RWPE2 (cell line): Measurements from ENCODE around the gene GDNF.

Source experiments
- ATAC-seq: fragments of 200-7000 bp; cut with Tn5 transposase; 3 replicates; pipeline ENCODE4 v1.9.1; 2021; ENCODE audit warnings: low read depth
- DNase-seq: peaks from one replicate; pipeline ENCODE4 v3.0.0-alpha.2; 2020; ENCODE audit warnings: low spot score
- H3K27ac ChIP-seq: fragments of 450-650 bp; 2 replicates; pipeline ENCODE4 v1.5.1; 2017; ENCODE audit warnings: mild to moderate bottlenecking; ENCODE audit not compliant: poor library complexity, severe bottlenecking
- H3K27me3 ChIP-seq: fragments of 250-450 bp; sonication (Bioruptor Pico); 2 replicates; pipeline ENCODE4 v1.5.1; 2021; ENCODE audit warnings: mild to moderate bottlenecking, moderate library complexity; ENCODE audit not compliant: insufficient read depth, poor library complexity, severe bottlenecking
- H3K36me3 ChIP-seq: fragments of 250-450 bp; sonication (Bioruptor Pico); 2 replicates; pipeline ENCODE4 v1.5.1; 2020; ENCODE audit warnings: low read depth, mild to moderate bottlenecking, moderate library complexity
- H3K4me1 ChIP-seq: fragments of 250-450 bp; sonication (Bioruptor Pico); 2 replicates; pipeline ENCODE4 v1.5.1; 2021; ENCODE audit warnings: mild to moderate bottlenecking, moderate library complexity; ENCODE audit not compliant: insufficient read depth, poor library complexity, severe bottlenecking
- H3K4me3 ChIP-seq: fragments of 250-450 bp; sonication (Bioruptor Pico); 2 replicates; pipeline ENCODE4 v1.5.1; 2021; ENCODE audit warnings: mild to moderate bottlenecking, moderate library complexity; ENCODE audit not compliant: severe bottlenecking
- H3K9me3 ChIP-seq: fragments of 250-450 bp; sonication (Bioruptor Pico); 2 replicates; pipeline ENCODE4 v1.5.1; 2021; ENCODE audit warnings: mild to moderate bottlenecking, moderate library complexity; ENCODE audit not compliant: severe bottlenecking
- CTCF ChIP-seq: fragments of 450-650 bp; IDR thresholded peaks from one replicate; pipeline ENCODE4 v1.5.1; 2017; ENCODE audit warnings: mild to moderate bottlenecking, moderate library complexity; ENCODE audit not compliant: poor library complexity, severe bottlenecking

The GDNF gene

GRCh38 chr5:37773809-37774208, 66.0 kb downstream of the GDNF start:
- Histone ChIP-seq H3K27me3 (no peaks in the 10 kb centered on the region), H3K9me3 (peaks cover 5% of the 10 kb centered on the region), H3K27ac (no peak overlapping the region), H3K4me1 (peaks cover 15% of the 10 kb centered on the region), H3K4me3 (no peak overlapping the region), H3K36me3 (no peaks in the 10 kb centered on the region)
- DNase-seq (no peak), ATAC-seq (no peak)
- no peak for TF ChIP-seq CTCF

GRCh38 chr5:37772255-37772654, 67.6 kb downstream of the GDNF start:
- no peak for TF ChIP-seq CTCF
- peaks cover 15% of the 10 kb centered on the region for H3K4me1 ChIP-seq
- H3K4me3 ChIP-seq, result no peak overlapping the region
- no peak for ATAC-seq
- peak overlapping the region; percentile 73 for H3K27ac ChIP-seq
- H3K9me3 ChIP-seq, result peaks cover 5% of the 10 kb centered on the region
- no peak for DNase-seq
- no peaks in the 10 kb centered on the region for H3K27me3 ChIP-seq
- H3K36me3 ChIP-seq, result no peaks in the 10 kb centered on the region

DNA sequence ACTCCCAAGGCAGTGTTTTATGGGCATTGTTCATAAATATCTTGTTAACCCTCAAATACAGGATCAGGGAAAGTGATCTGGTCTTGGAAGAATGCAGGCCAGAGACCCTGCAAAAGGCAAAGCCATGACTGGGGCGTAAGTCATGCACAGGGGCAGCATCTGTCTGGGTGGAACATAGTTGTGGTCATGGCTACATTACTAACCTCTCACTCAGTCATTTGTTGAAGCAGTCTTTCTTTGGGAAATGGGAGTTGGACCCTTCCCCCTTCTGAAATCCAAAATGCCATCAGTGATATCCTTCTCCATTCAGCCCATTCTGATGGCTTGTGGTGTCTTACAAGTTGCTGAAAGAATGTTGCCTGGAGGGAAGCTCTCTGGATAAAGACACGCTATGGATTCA, 68.1 kb downstream of the GDNF start:
- Histone ChIP-seq H3K27ac (peak overlapping the region; percentile 73), H3K4me1 (peaks cover 15% of the 10 kb centered on the region), H3K27me3 (no peaks in the 10 kb centered on the region), H3K36me3 (no peaks in the 10 kb centered on the region), H3K4me3 (no peak overlapping the region), H3K9me3 (peaks cover 5% of the 10 kb centered on the region)
- peak; percentile 98 for ATAC-seq
- TF ChIP-seq CTCF, result no peak
- DNase-seq, result peak; percentile 84

DNA sequence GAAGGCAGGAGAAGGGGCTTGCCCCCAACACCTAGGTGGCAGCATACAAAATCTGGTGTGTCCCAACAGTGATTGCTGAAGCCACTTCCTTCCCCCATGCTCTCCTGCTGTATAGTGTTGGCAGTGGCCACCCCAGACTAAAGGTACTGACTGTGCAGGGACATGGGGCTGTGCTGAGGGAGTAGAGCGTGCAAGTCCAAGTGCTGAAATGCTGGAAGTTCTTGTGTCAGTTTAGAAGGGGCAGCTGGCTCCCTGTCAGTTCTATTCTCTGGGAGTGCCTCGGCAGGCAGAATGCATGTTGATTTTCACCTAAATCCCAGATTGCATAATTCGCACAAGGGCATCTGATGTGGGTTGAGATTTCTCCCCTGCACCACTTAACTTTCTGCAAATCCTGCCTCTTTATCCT, 68.6 kb downstream of the GDNF start:
- H3K27ac ChIP-seq, result peak overlapping the region; percentile 73
- no peak; the same call in 2 of the 3 replicates for ATAC-seq
- peaks cover 15% of the 10 kb centered on the region for H3K4me1 ChIP-seq
- no peak for TF ChIP-seq CTCF
- no peak overlapping the region for H3K4me3 ChIP-seq
- DNase-seq, result no peak
- no peaks in the 10 kb centered on the region for H3K27me3 ChIP-seq
- peaks cover 5% of the 10 kb centered on the region for H3K9me3 ChIP-seq
- no peaks in the 10 kb centered on the region for H3K36me3 ChIP-seq

DNA sequence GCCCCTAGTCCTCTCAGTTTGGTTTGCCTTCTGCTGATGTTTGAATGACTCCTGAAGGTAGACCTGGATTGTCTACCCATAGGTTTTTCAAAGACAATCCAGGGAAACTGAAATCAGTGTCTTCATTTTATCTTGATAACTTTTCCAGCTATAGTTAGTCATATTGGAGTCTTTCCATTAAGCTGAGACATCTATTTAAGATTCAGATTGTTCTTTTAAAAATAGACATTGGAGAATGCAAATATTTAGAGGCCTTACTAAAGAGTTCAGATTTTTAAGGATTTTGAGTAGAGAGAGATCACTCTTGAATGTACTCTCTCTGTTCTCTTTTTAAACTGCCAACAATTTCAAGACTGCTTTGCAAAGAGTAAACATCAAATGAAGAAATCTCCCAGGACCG, 69.1 kb downstream of the GDNF start:
- TF ChIP-seq CTCF, result no peak
- H3K27ac ChIP-seq, result peak overlapping the region; percentile 73

More for the DNA sequence above, 69.1 kb downstream of the GDNF start:
- H3K36me3 ChIP-seq, result no peaks in the 10 kb centered on the region
- H3K9me3 ChIP-seq, result peaks cover 5% of the 10 kb centered on the region
- DNase-seq (no peak), ATAC-seq (no peak)
- no peak overlapping the region for H3K4me3 ChIP-seq
- no peaks in the 10 kb centered on the region for H3K27me3 ChIP-seq
- peaks cover 15% of the 10 kb centered on the region for H3K4me1 ChIP-seq
